GM18868 (cell line): ENCODE data around the gene CIAO2A.

Source experiments
- ATAC-seq: cut with Tn5 transposase; IDR thresholded peaks from one replicate; pipeline ENCODE4 v1.9.1; 2021; ENCODE audit warnings: mild to moderate bottlenecking, moderate library complexity; ENCODE audit not compliant: unreplicated experiment

The CIAO2A gene

GRCh38 chr15:64045101-64045435 lies 48.6 kb downstream of the CIAO2A start:
- no peak for ATAC-seq

GRCh38 chr15:64044300-64045100 lies 49.1 kb downstream of the CIAO2A start:
- ATAC-seq = peak; percentile 63

- no peak for ATAC-seq
These were observed 54.6 kb downstream of the CIAO2A start for GRCh38 chr15:64038878-64039610.

GRCh38 chr15:64037966-64038365 lies 55.7 kb downstream of the CIAO2A start:
- ATAC-seq = no peak

GRCh38 chr15:64037116-64037515 lies 56.5 kb downstream of the CIAO2A start:
- ATAC-seq = no peak

GRCh38 chr15:64035525-64035924 lies 58.1 kb downstream of the CIAO2A start:
- ATAC-seq = no peak

GRCh38 chr15:64034519-64034918 lies 59.1 kb downstream of the CIAO2A start:
- ATAC-seq = no peak

- no peak for ATAC-seq
These were observed 61.3 kb downstream of the CIAO2A start for GRCh38 chr15:64032329-64032728.

GRCh38 chr15:64030123-64030522 lies 63.5 kb downstream of the CIAO2A start:
- ATAC-seq = no peak

- no peak for ATAC-seq
These were observed 64.0 kb downstream of the CIAO2A start for GRCh38 chr15:64029633-64030032.

- no peak for ATAC-seq
These were observed 64.5 kb downstream of the CIAO2A start for GRCh38 chr15:64029110-64029509.

- ATAC-seq = no peak
These were observed 67.0 kb downstream of the CIAO2A start for GRCh38 chr15:64026591-64026990.

- ATAC-seq = no peak
These were observed 69.2 kb downstream of the CIAO2A start for GRCh38 chr15:64024172-64025050.

GRCh38 chr15:64023220-64023619 lies 70.4 kb downstream of the CIAO2A start:
- no peak for ATAC-seq

GRCh38 chr15:64022571-64022970 lies 71.1 kb downstream of the CIAO2A start:
- no peak for ATAC-seq
